Psoas muscle (tissue), 8 donors: ENCODE results near the gene FGD4. TPM values are rescaled to one million over a fixed set of nuclear protein-coding genes. Genes with fewer than 3 reads are reported as not detected.
A peak's percentile ranks its signal among the peaks of the same experiment; 100 is the strongest.

ENCODE experiments used
- ATAC-seq, 4 donors: fragments of 200-7000 bp; cut with Tn5 transposase; one replicate each; pipeline ENCODE4 v1.9.1; 2020; ENCODE audit warnings: moderate library complexity in 3 of 4, mild to moderate bottlenecking in 2 of 4
- DNase-seq, 2 donors: peaks; one replicate each; pipeline ENCODE4 v3.0.0-alpha.2; 2020
- H3K27ac ChIP-seq: fragments of 200-600 bp; one replicate; pipeline ENCODE4 v1.8.0; 2022
- H3K27me3 ChIP-seq, 3 donors: fragments of 200-600 bp in 1 of 3; one replicate each; pipeline versions ENCODE4 v1.6.1 to v1.8.0; 2013 to 2022; ENCODE audit warnings: low read length in 2 of 3, mild to moderate bottlenecking in 2 of 3, moderate library complexity in 1 of 3; ENCODE audit not compliant: insufficient read depth in 3 of 3
- H3K36me3 ChIP-seq, 2 donors: fragments of 200-600 bp in 1 of 2; one replicate each; pipeline versions ENCODE4 v1.6.1 to v1.8.0; 2013 to 2022; ENCODE audit warnings: low read depth in 1 of 2, mild to moderate bottlenecking in 1 of 2, moderate library complexity in 1 of 2; ENCODE audit not compliant: insufficient read depth in 1 of 2
- H3K4me1 ChIP-seq: fragments of 200-600 bp; one replicate; pipeline ENCODE4 v1.8.0; 2022
- H3K4me3 ChIP-seq: fragments of 200-600 bp; one replicate; pipeline ENCODE4 v1.8.0; 2022; ENCODE audit warnings: mild to moderate bottlenecking
- H3K9me3 ChIP-seq: fragments of 200-600 bp; one replicate; pipeline ENCODE4 v1.8.0; 2022
- CTCF ChIP-seq: fragments of 200-600 bp; IDR thresholded peaks from one replicate; pipeline ENCODE4 v1.8.0; 2022; ENCODE audit warnings: antibody characterized with exemption
- WGBS, 3 donors: extraction: QIAGEN DNeasy Blood & Tissue Kit; methylation state at CpG; one replicate each; pipeline versions ENCODE4 v1.1.6 to v1.1.7; 2013; 5-methylcytosine and 5-hydroxymethylcytosine counted together
- intact Hi-C, 2 donors: fragments of 100-400 bp; cut with DNase I; formaldehyde crosslinking; loops; one replicate each; pipeline versions ENCODE4 v1.11.0 to v1.14.2; 2022
- polyA plus RNA-seq, 3 donors: library from polyadenylated mRNA; stranded (reverse); fragments of 200-250 nt; gene quantifications; one replicate each; pipeline ENCODE4 v1.2.3, GENCODE V29; 2013
- total RNA-seq, 4 donors: library from RNA; stranded (reverse); fragmentation: NEBNext Ultra II Directional in 2 of 4; extraction: Animal tissue kit (Norgen Biotek cat#: 25700) in 2 of 4; gene quantifications; one replicate each; pipeline versions ENCODE4 v1.2.1 to v1.2.4, GENCODE V29; 2021 to 2023
- donor health status: healthy with polysubstance abuse.
- donor health status: DM: no; HTN: no; CAD: no; lungs with moderate emphysema.
- donor health status: Bipolar disorder and iron deficiency.
- donor health status: healthy.
- donor health status: DM: yes; HTN: yes; CAD: no.
- donor health status: DM: no; HTN: no; CAD: no.
- donor health status: DM: no; HTN: no; CAD: no.
- donor health status: DM: yes; HTN: yes; CAD: no.

FGD4 gene
- total and polyA plus RNA-seq, 7 donors, result 1.1 to 20.8 (median 14.9) TPM

GRCh38 chr12:32466986-32467711, 67.8 kb downstream of the FGD4 start:
- Histone ChIP-seq H3K36me3 (no peaks in the 10 kb centered on the region), H3K9me3 (no peaks in the 10 kb centered on the region), H3K27me3 (no peaks in the 10 kb centered on the region), H3K4me1 (peaks cover 16% of the 10 kb centered on the region), H3K4me3 (no peak overlapping the region), H3K27ac (peak overlapping the region; percentile 87)
- no peak for DNase-seq
- intact Hi-C loops, result loop anchor here in 1 of 2 donors (5.0 kb wide), 1 partner anchor 70 kb away; no protein-coding TSS in a partner anchor
- WGBS, 3 donors, result 60 to 66% (median 63%) methylated on average over 2 of the region's 2 CpGs
- TF ChIP-seq CTCF, result no peak
- no peak for ATAC-seq

GRCh38 chr12:32467959-32468863, 68.9 kb downstream of the FGD4 start:
- Histone ChIP-seq H3K36me3 (no peaks in the 10 kb centered on the region), H3K27me3 (no peaks in the 10 kb centered on the region), H3K27ac (peak overlapping the region; percentile 87), H3K9me3 (no peaks in the 10 kb centered on the region), H3K4me3 (peak overlapping the region; percentile 36), H3K4me1 (peaks cover 10% of the 10 kb centered on the region)
- intact Hi-C loops, result loop anchor here in 1 of 2 donors (2.0 to 5.0 kb wide), 2 partner anchors 33 to 69 kb away; no protein-coding TSS in a partner anchor
- ATAC-seq (peak; percentile 65 to 94 (median 86)), DNase-seq (no peak)
- WGBS, 3 donors, result 42 to 55% (median 54%) methylated on average over 10 of the region's 10 CpGs
- no peak for TF ChIP-seq CTCF

- TF ChIP-seq CTCF, result no peak
- H3K27me3 ChIP-seq, result no peaks in the 10 kb centered on the region
- DNase-seq (no peak), ATAC-seq (no peak)
- peaks cover 10% of the 10 kb centered on the region for H3K4me1 ChIP-seq
- H3K9me3 ChIP-seq, result no peaks in the 10 kb centered on the region
- H3K36me3 ChIP-seq, result no peaks in the 10 kb centered on the region
- WGBS, 3 donors, result 66 to 82% (median 79%) methylated on average over 3 of the region's 3 CpGs
- peak overlapping the region; percentile 27 for H3K27ac ChIP-seq
- intact Hi-C loops, result no loop called here
- H3K4me3 ChIP-seq, result no peak overlapping the region
Observed at GRCh38 chr12:32470936-32471470, 71.6 kb downstream of the FGD4 start.

- no peak overlapping the region for H3K4me3 ChIP-seq
- H3K4me1 ChIP-seq, result peaks cover 11% of the 10 kb centered on the region
- DNase-seq, result no peak
- no peaks in the 10 kb centered on the region for H3K36me3 ChIP-seq
- H3K27me3 ChIP-seq, result no peaks in the 10 kb centered on the region
- intact Hi-C loops, result no loop called here
- no peak for TF ChIP-seq CTCF
- no peaks in the 10 kb centered on the region for H3K9me3 ChIP-seq
- H3K27ac ChIP-seq, result peak overlapping the region; percentile 27
- WGBS, 3 donors, result 42 to 71% (median 67%) methylated on average over 1 of the region's 1 CpG
- no peak for ATAC-seq
Observed at GRCh38 chr12:32471591-32472001, 72.2 kb downstream of the FGD4 start.
